VCaP (cell line): Measurements from ENCODE around the gene DMAP1.
A peak's percentile ranks its signal among the peaks of the same experiment; 100 is the strongest.
"Not testable (repeated sequence)": the region's sequence is repeated elsewhere in the genome, so short reads cannot be mapped to it uniquely, and the experiment has no call there.

ENCODE experiments used
- H3K27ac ChIP-seq: fragments of 450-650 bp; 2 replicates; pipeline ENCODE4 v1.5.1; 2017
- CTCF ChIP-seq: fragments of 450-650 bp; conservative IDR thresholded peaks from 2 replicates; pipeline ENCODE4 v1.5.1; 2017; ENCODE audit warnings: mild to moderate bottlenecking, moderate library complexity

DMAP1 gene

GRCh38 chr1:44213222-44214112 lies at the start of gene DMAP1:
DMAP1 (plus strand) TSS chr1:44213471; CDS start chr1:44213754, 283 bp downstream.
- TF ChIP-seq CTCF: no peak; the same call in 1 of the 2 replicates
- peak within 1 kb of the TSS; percentile 78 for H3K27ac ChIP-seq

- no peak overlapping the region for H3K27ac ChIP-seq
- TF ChIP-seq CTCF: no peak
These were observed 44.7 kb upstream of the DMAP1 start for GRCh38 chr1:44168520-44169098.

- TF ChIP-seq CTCF: no peak
- no peak overlapping the region for H3K27ac ChIP-seq
These were observed 42.9 kb upstream of the DMAP1 start for GRCh38 chr1:44170281-44170823.

- TF ChIP-seq CTCF: no peak
- H3K27ac ChIP-seq: no peak overlapping the region
These were observed 38.6 kb upstream of the DMAP1 start for GRCh38 chr1:44174630-44175029.

GRCh38 chr1:44200336-44200735 lies 12.9 kb upstream of the DMAP1 start:
- no peak overlapping the region for H3K27ac ChIP-seq
- TF ChIP-seq CTCF: no peak

GRCh38 chr1:44206545-44206944 lies 6.7 kb upstream of the DMAP1 start:
- not testable (repeated sequence) for H3K27ac ChIP-seq

GRCh38 chr1:44208226-44208625 lies 5.0 kb upstream of the DMAP1 start:
- TF ChIP-seq CTCF: no peak
- H3K27ac ChIP-seq: no peak overlapping the region

- no peak for TF ChIP-seq CTCF
These were observed 2.7 kb upstream of the DMAP1 start for GRCh38 chr1:44210595-44210994.

More at GRCh38 chr1:44210595-44210994, 2.7 kb upstream of the DMAP1 start:
- H3K27ac ChIP-seq: no peak overlapping the region
